GOT3 (cell line): ENCODE measurements around the gene CHST8.
"Not testable (repeated sequence)": the region's sequence is repeated elsewhere in the genome, so short reads cannot be mapped to it uniquely, and the experiment has no call there.

ENCODE experiments used
- DNase-seq: peaks from one replicate; lab custom pipeline; 2025; ENCODE audit warnings: mixed read lengths; lab: John Stamatoyannopoulos, UW

Gene CHST8

GRCh38 chr19:33621811-33622504 is at the start of gene CHST8:
TSS of gene CHST8 (plus strand) at chr19:33621953. CDS start at chr19:33689262, 67,309 bp downstream.
- DNase-seq = no peak

- DNase-seq = no peak
Observed at GRCh38 chr19:33572929-33573328, 48.8 kb upstream of the CHST8 start.

- DNase-seq = no peak
Observed at GRCh38 chr19:33574824-33575223, 46.9 kb upstream of the CHST8 start.

- DNase-seq = no peak
Observed at GRCh38 chr19:33578697-33579096, 43.1 kb upstream of the CHST8 start.

- DNase-seq = no peak
Observed at GRCh38 chr19:33580026-33580644, 41.6 kb upstream of the CHST8 start.

GRCh38 chr19:33580645-33581037 is 41.1 kb upstream of the CHST8 start:
- DNase-seq = no peak

- DNase-seq = no peak
Observed at GRCh38 chr19:33582914-33583313, 38.8 kb upstream of the CHST8 start.

GRCh38 chr19:33587150-33587549 is 34.6 kb upstream of the CHST8 start:
- DNase-seq = no peak

- DNase-seq = no peak
Observed at GRCh38 chr19:33590224-33590623, 31.5 kb upstream of the CHST8 start.

- DNase-seq = no peak
Observed at GRCh38 chr19:33595783-33596182, 26.0 kb upstream of the CHST8 start.

- no peak for DNase-seq
Observed at GRCh38 chr19:33601583-33601982, 20.2 kb upstream of the CHST8 start.

- no peak for DNase-seq
Observed at GRCh38 chr19:33602576-33603204, 19.1 kb upstream of the CHST8 start.

GRCh38 chr19:33603377-33603776 is 18.4 kb upstream of the CHST8 start:
- no peak for DNase-seq

GRCh38 chr19:33604651-33605050 is 17.1 kb upstream of the CHST8 start:
- DNase-seq = no peak

- not testable (repeated sequence) for DNase-seq
Observed at GRCh38 chr19:33605803-33606295, 15.9 kb upstream of the CHST8 start.

- no peak for DNase-seq
Observed at GRCh38 chr19:33606556-33606955, 15.2 kb upstream of the CHST8 start.

- DNase-seq = no peak
Observed at GRCh38 chr19:33609353-33609752, 12.4 kb upstream of the CHST8 start.

- DNase-seq = no peak
Observed at GRCh38 chr19:33610588-33610987, 11.2 kb upstream of the CHST8 start.

- DNase-seq = no peak
Observed at GRCh38 chr19:33612928-33613619, 8.7 kb upstream of the CHST8 start.

GRCh38 chr19:33613620-33614000 is 8.1 kb upstream of the CHST8 start:
- DNase-seq = no peak

- no peak for DNase-seq
Observed at GRCh38 chr19:33616346-33616745, 5.4 kb upstream of the CHST8 start.

- DNase-seq = no peak
Observed at GRCh38 chr19:33616857-33617256, 4.9 kb upstream of the CHST8 start.

- not testable (repeated sequence) for DNase-seq
Observed at GRCh38 chr19:33618363-33618762, 3.4 kb upstream of the CHST8 start.
